Prostate gland (tissue), 2 donors: Measurements from ENCODE around the gene MS4A7.

Experiments used
- CTCF ChIP-seq, 4 experiments: fragments of 200-600 bp in 2 of 4; fragments of 450-650 bp in 2 of 4; sonication (generic) in 2 of 4; IDR thresholded peaks; 1 replicate in 3 of 4; 2 replicates in 1 of 4; pipeline ENCODE4 v1.5.1; 2016 to 2019; ENCODE audit warnings: antibody characterized with exemption in 4 of 4, mild to moderate bottlenecking in 2 of 4, moderate library complexity in 2 of 4
- POLR2A ChIP-seq: fragments of 450-650 bp; IDR thresholded peaks from one replicate; pipeline ENCODE4 v1.6.1; 2016; ENCODE audit warnings: antibody characterized with exemption, mild to moderate bottlenecking

- TF ChIP-seq POLR2A (no peak), CTCF (IDR thresholded peaks at IDR 0.05) (no peak)
Observed at GRCh38 chr11:60367009-60367408, 11.3 kb upstream of the MS4A7 start.
